Neural progenitor cell (in vitro differentiated cells): ENCODE data around the gene SMARCC1. TPM values are rescaled to one million over a fixed set of nuclear protein-coding genes. Genes with fewer than 3 reads are reported as not detected.

Experiments used
- DNase-seq: peaks from one replicate; pipeline ENCODE4 v3.0.0-alpha.2; 2016; ENCODE audit warnings: low spot score
- H2AFZ ChIP-seq: fragments of 200-600 bp; sonication (generic); replicated peaks from 2 replicates; pipeline ENCODE4 v1.6.1; 2016; ENCODE audit warnings: antibody characterized with exemption
- H3F3A ChIP-seq: fragments of 200-600 bp; sonication (generic); 2 replicates; pipeline ENCODE4 v1.6.1; 2016; ENCODE audit warnings: antibody characterized with exemption, low read depth
- H3K27ac ChIP-seq: fragments of 200-600 bp; sonication (generic); 2 replicates; pipeline ENCODE4 v1.5.1; 2016; ENCODE audit warnings: mild to moderate bottlenecking
- H3K27me3 ChIP-seq: fragments of 200-600 bp; sonication (generic); 2 replicates; pipeline ENCODE4 v1.6.1; 2016; ENCODE audit warnings: mild to moderate bottlenecking, moderate library complexity
- H3K36me3 ChIP-seq: fragments of 200-600 bp; sonication (generic); 2 replicates; pipeline ENCODE4 v1.5.1; 2016
- H3K4me1 ChIP-seq: fragments of 200-600 bp; sonication (generic); 2 replicates; pipeline ENCODE4 v1.6.1; 2016; ENCODE audit warnings: mixed run types
- H3K4me2 ChIP-seq: fragments of 200-600 bp; sonication (generic); 2 replicates; pipeline ENCODE4 v1.6.1; 2016
- H3K4me3 ChIP-seq: fragments of 200-600 bp; sonication (generic); 2 replicates; pipeline ENCODE4 v1.5.1; 2016
- H3K79me2 ChIP-seq: fragments of 200-600 bp; sonication (generic); 2 replicates; pipeline ENCODE4 v1.6.1; 2016; ENCODE audit warnings: low read depth
- H3K9ac ChIP-seq: fragments of 200-600 bp; sonication (generic); 2 replicates; pipeline ENCODE4 v1.6.1; 2016
- H3K9me3 ChIP-seq: fragments of 200-600 bp; sonication (generic); 2 replicates; pipeline ENCODE4 v1.5.1; 2016; ENCODE audit warnings: low read depth
- H4K20me1 ChIP-seq: fragments of 200-600 bp; sonication (generic); 2 replicates; pipeline ENCODE4 v1.6.1; 2016; ENCODE audit warnings: low read depth
- H3K27ac Mint-ChIP-seq: 3 replicates; pipeline ENCODE4 v1.8.0; 2021; ENCODE audit warnings: mixed read lengths
- H3K27me3 Mint-ChIP-seq: 2 replicates; pipeline ENCODE4 v1.8.0; 2022; ENCODE audit warnings: low read depth, mild to moderate bottlenecking, inconsistent platforms, moderate library complexity, mixed read lengths; ENCODE audit not compliant: insufficient read depth
- H3K36me3 Mint-ChIP-seq: 3 replicates; pipeline ENCODE4 v1.8.0; 2021; ENCODE audit warnings: mixed read lengths
- H3K4me1 Mint-ChIP-seq: 3 replicates; pipeline ENCODE4 v1.8.0; 2021; ENCODE audit warnings: mixed read lengths
- H3K4me3 Mint-ChIP-seq: 3 replicates; pipeline ENCODE4 v1.8.0; 2021; ENCODE audit warnings: mild to moderate bottlenecking, moderate library complexity, mixed read lengths
- H3K9me3 Mint-ChIP-seq: 3 replicates; pipeline ENCODE4 v1.8.0; 2020; ENCODE audit warnings: mixed read lengths
- EZH2 ChIP-seq: fragments of 200-600 bp; sonication (generic); IDR thresholded peaks from 2 replicates; pipeline ENCODE4 v1.6.1; 2017; ENCODE audit warnings: antibody characterized with exemption, mild to moderate bottlenecking, moderate library complexity
- EZH2phosphoT487 ChIP-seq: fragments of 200-600 bp; sonication (generic); IDR thresholded peaks from 2 replicates; pipeline ENCODE4 v1.6.1; 2017; ENCODE audit warnings: antibody characterized with exemption
- total RNA-seq: library from RNA; depleted of rRNA; stranded (reverse); fragments of >200 nt; gene quantifications from 2 replicates; pipeline ENCODE4 v1.2.3, GENCODE V29; 2015; ENCODE audit warnings: low replicate concordance
- TF ChIP-seq, protein P1 (sequence below): fragments of 200-600 bp; sonication (generic); IDR thresholded peaks from 2 replicates; pipeline ENCODE4 v1.5.1; 2017; ENCODE audit warnings: antibody characterized with exemption, mild to moderate bottlenecking

SMARCC1 gene
- total RNA-seq, 1 donor from 2014 or later = 175 TPM

DNA sequence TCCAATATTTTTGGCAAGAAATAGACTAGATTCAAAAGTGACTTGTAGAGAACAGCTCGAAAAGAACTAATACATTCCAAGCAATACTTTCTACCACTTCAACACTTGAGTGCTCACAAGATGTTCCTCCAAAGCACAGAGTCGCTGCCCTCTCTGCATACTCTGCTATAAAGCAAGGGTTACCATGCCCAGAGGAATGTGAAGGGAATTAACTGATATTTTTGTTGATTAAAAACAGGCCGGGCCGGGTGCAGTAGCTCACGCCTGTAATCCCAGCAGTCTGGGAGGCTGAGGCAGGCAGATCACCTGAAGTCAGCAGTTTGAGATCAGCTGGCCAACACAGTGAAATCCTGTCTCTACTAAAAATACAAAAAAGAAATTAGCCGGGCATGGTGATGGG lies 145.5 kb downstream of the SMARCC1 start:
- no peaks in the 10 kb centered on the region for H3K27me3 ChIP-seq
- no peak overlapping the region for H3K27ac Mint-ChIP-seq
- H3K9me3 Mint-ChIP-seq = no peaks in the 10 kb centered on the region

DNA sequence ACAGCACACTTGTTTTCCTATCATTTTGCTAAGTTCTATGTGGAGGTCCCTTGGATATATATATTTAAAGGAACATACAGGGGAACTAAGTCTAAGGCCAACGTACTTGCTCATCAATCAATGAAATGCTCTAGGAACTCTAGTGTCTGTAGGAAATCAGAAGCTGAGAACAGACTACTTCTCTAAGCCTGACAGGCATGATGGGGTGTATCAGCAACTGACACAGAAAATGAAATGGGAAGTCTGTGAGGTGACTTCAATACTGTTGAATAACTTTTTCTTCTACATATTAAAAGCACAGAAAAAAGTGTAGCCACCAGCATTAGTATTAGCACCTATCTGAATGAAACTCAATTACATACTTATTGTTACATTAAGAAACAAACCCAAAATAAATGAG lies 146.2 kb downstream of the SMARCC1 start:
- Histone ChIP-seq H3K27me3 (no peaks in the 10 kb centered on the region), H3K4me2 (no peak overlapping the region), H3F3A (peaks cover 25% of the 10 kb centered on the region), H2AFZ (no peak overlapping the region), H3K4me3 (no peak overlapping the region), H3K79me2 (peaks cover 22% of the 10 kb centered on the region), H3K9me3 (no peaks in the 10 kb centered on the region), H3K36me3 (peaks cover 41% of the 10 kb centered on the region), H3K27ac (no peak overlapping the region), H4K20me1 (peaks cover 59% of the 10 kb centered on the region), H3K9ac (no peak overlapping the region), H3K4me1 (peaks cover 16% of the 10 kb centered on the region)
- Mint-ChIP-seq H3K27me3 (no peaks in the 10 kb centered on the region), H3K27ac (no peak overlapping the region), H3K9me3 (no peaks in the 10 kb centered on the region), H3K4me3 (no peak overlapping the region), H3K36me3 (peaks cover 42% of the 10 kb centered on the region), H3K4me1 (peaks cover 5% of the 10 kb centered on the region)
- no peak for DNase-seq
- TF ChIP-seq, protein P1, sequence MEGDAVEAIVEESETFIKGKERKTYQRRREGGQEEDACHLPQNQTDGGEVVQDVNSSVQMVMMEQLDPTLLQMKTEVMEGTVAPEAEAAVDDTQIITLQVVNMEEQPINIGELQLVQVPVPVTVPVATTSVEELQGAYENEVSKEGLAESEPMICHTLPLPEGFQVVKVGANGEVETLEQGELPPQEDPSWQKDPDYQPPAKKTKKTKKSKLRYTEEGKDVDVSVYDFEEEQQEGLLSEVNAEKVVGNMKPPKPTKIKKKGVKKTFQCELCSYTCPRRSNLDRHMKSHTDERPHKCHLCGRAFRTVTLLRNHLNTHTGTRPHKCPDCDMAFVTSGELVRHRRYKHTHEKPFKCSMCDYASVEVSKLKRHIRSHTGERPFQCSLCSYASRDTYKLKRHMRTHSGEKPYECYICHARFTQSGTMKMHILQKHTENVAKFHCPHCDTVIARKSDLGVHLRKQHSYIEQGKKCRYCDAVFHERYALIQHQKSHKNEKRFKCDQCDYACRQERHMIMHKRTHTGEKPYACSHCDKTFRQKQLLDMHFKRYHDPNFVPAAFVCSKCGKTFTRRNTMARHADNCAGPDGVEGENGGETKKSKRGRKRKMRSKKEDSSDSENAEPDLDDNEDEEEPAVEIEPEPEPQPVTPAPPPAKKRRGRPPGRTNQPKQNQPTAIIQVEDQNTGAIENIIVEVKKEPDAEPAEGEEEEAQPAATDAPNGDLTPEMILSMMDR = no peak
- TF ChIP-seq EZH2phosphoT487 = no peak
- TF ChIP-seq EZH2 = no peak

More for the DNA sequence above, 145.5 kb downstream of the SMARCC1 start:
- peaks cover 30% of the 10 kb centered on the region for H3F3A ChIP-seq
- no peak overlapping the region for H3K4me3 Mint-ChIP-seq
- H2AFZ ChIP-seq = no peak overlapping the region
- H3K36me3 Mint-ChIP-seq = peaks cover 38% of the 10 kb centered on the region
- TF ChIP-seq EZH2phosphoT487 (no peak), EZH2 (no peak)
- TF ChIP-seq, protein P1 = no peak
- peaks cover 61% of the 10 kb centered on the region for H4K20me1 ChIP-seq
- no peak overlapping the region for H3K9ac ChIP-seq
- H3K4me2 ChIP-seq = no peak overlapping the region
- H3K27ac ChIP-seq = peak overlapping the region; percentile 5
- peaks cover 16% of the 10 kb centered on the region for H3K4me1 ChIP-seq
- peaks cover 2% of the 10 kb centered on the region for H3K27me3 Mint-ChIP-seq
- H3K9me3 ChIP-seq = no peaks in the 10 kb centered on the region
- H3K36me3 ChIP-seq = peaks cover 44% of the 10 kb centered on the region
- H3K4me3 ChIP-seq = no peak overlapping the region
- H3K79me2 ChIP-seq = peaks cover 29% of the 10 kb centered on the region
- no peak for DNase-seq
- peaks cover 5% of the 10 kb centered on the region for H3K4me1 Mint-ChIP-seq

DNA sequence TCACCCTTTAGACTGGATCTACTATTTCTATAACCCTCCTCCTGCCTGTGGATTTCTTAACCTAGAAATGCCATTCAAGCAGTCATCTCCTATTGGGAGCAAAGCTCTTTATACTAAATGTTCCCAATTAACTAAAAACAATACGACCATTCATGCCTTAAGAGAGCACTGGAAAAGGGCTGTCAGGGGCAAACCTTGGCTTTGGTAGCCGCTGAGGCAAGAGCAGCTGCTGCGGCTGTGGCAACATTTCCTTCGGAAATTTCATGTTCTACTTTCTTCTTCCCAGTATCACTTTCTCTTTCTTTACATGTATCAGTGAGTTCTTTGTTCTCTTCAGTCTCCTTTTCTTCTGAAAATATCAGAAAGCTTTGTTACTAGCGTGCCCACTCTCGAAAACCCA lies 146.7 kb downstream of the SMARCC1 start:
- no peak overlapping the region for H3K9ac ChIP-seq
- TF ChIP-seq EZH2phosphoT487 = no peak
- TF ChIP-seq, protein P1 = no peak
- no peak for TF ChIP-seq EZH2
- H3K36me3 ChIP-seq = peaks cover 41% of the 10 kb centered on the region
- H4K20me1 ChIP-seq = peaks cover 57% of the 10 kb centered on the region
- no peaks in the 10 kb centered on the region for H3K27me3 Mint-ChIP-seq
- peaks cover 16% of the 10 kb centered on the region for H3K4me1 ChIP-seq
- no peak overlapping the region for H3K27ac ChIP-seq
- no peaks in the 10 kb centered on the region for H3K9me3 Mint-ChIP-seq
- peaks cover 25% of the 10 kb centered on the region for H3F3A ChIP-seq
- H3K9me3 ChIP-seq = no peaks in the 10 kb centered on the region
- no peak overlapping the region for H3K4me3 Mint-ChIP-seq
- DNase-seq = no peak
- H3K36me3 Mint-ChIP-seq = peaks cover 43% of the 10 kb centered on the region
- no peaks in the 10 kb centered on the region for H3K27me3 ChIP-seq
- H3K79me2 ChIP-seq = peaks cover 16% of the 10 kb centered on the region
- no peak overlapping the region for H3K27ac Mint-ChIP-seq
- no peak overlapping the region for H3K4me2 ChIP-seq
- H2AFZ ChIP-seq = no peak overlapping the region
- H3K4me3 ChIP-seq = no peak overlapping the region
- H3K4me1 Mint-ChIP-seq = peaks cover 5% of the 10 kb centered on the region
